Measurements from ENCODE around the gene CYBC1.

- TF ChIP-seq CTCF (IDR thresholded peaks at IDR 0.05; ENCODE audit: poor library complexity, severe bottlenecking) (no peak), EZH2 (IDR thresholded peaks at IDR 0.05; ENCODE audit: borderline replicate concordance, insufficient read depth, low read length, poor library complexity, severe bottlenecking) (no peak), POLR2AphosphoS5 (IDR thresholded peaks at IDR 0.05) (no peak)
Measured at GRCh38 chr17:82443465-82444283, 6.9 kb downstream of the CYBC1 start.

All from neural cell (in vitro differentiated cells).